Left ventricle myocardium inferior (tissue), 1 donor: ENCODE measurements around the gene KRTAP22-2. TPM values are rescaled to one million over a fixed set of nuclear protein-coding genes. Genes with fewer than 3 reads are reported as not detected.
A peak's percentile ranks its signal among the peaks of the same experiment; 100 is the strongest.

Experiments used
- DNase-seq: peaks from one replicate; pipeline ENCODE4 v3.0.0-alpha.2; 2020
- H3K27ac ChIP-seq: fragments of 200-600 bp; replicated peaks from 2 replicates; pipeline ENCODE4 v1.8.0; 2021
- H3K27me3 ChIP-seq: fragments of 200-600 bp; 2 replicates; pipeline ENCODE4 v1.8.0; 2021; ENCODE audit warnings: low read depth
- H3K36me3 ChIP-seq: fragments of 200-600 bp; 2 replicates; pipeline ENCODE4 v1.8.0; 2021
- H3K4me1 ChIP-seq: fragments of 200-600 bp; 2 replicates; pipeline ENCODE4 v1.8.0; 2021
- H3K4me3 ChIP-seq: fragments of 200-600 bp; 2 replicates; pipeline ENCODE4 v1.8.0; 2021; ENCODE audit warnings: mild to moderate bottlenecking, moderate library complexity
- H3K9me3 ChIP-seq: fragments of 200-600 bp; replicated peaks from 2 replicates; pipeline ENCODE4 v1.8.0; 2021
- intact Hi-C: fragments of 100-400 bp; cut with micrococcal nuclease; formaldehyde crosslinking; loops from one replicate; pipeline ENCODE4 v1.11.0; 2022
- total RNA-seq: library from RNA; stranded (reverse); fragmentation: NEBNext Ultra II Directional; extraction: Animal tissue kit (Norgen Biotek cat#: 25700); gene quantifications from one replicate; pipeline ENCODE4 v1.2.1, GENCODE V29; 2021
- TF ChIP-seq, protein P1 (sequence below): fragments of 200-600 bp; IDR thresholded peaks from 2 replicates; pipeline ENCODE4 v1.8.0; 2021; ENCODE audit warnings: antibody characterized with exemption, mild to moderate bottlenecking, borderline replicate concordance
- donor health status: DM: no; HTN: yes; CAD: no; lungs with severe emphysema.

Gene KRTAP22-2
- total RNA-seq, 1 donor from 2014 or later, result not detected

DNA sequence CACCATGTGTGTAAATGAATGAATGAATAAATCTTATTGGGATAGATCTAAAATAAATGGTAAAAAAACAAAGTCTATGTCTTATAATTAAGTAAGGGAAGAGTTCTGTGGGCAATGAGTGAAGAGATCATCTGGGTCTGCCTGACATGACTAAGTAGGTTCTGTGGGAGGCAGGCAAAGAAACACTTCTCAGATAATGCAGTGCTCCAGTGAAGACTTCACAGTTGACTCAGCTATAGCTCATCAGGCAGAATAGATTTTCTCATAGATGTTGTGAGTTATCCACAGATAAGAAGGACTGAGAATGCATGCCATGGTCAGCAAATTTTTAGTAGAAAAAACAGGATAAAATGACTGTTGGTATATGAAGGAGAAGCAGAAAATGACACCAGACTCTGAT lies 12.4 kb downstream of the KRTAP22-2 start:
- H3K4me1 ChIP-seq, result no peaks in the 10 kb centered on the region
- H3K27ac ChIP-seq, result no peak overlapping the region
- DNase-seq, result no peak
- H3K27me3 ChIP-seq, result no peaks in the 10 kb centered on the region
- no peaks in the 10 kb centered on the region for H3K36me3 ChIP-seq
- H3K4me3 ChIP-seq, result no peak overlapping the region
- intact Hi-C loops, result no loop called here
- TF ChIP-seq, protein P1, sequence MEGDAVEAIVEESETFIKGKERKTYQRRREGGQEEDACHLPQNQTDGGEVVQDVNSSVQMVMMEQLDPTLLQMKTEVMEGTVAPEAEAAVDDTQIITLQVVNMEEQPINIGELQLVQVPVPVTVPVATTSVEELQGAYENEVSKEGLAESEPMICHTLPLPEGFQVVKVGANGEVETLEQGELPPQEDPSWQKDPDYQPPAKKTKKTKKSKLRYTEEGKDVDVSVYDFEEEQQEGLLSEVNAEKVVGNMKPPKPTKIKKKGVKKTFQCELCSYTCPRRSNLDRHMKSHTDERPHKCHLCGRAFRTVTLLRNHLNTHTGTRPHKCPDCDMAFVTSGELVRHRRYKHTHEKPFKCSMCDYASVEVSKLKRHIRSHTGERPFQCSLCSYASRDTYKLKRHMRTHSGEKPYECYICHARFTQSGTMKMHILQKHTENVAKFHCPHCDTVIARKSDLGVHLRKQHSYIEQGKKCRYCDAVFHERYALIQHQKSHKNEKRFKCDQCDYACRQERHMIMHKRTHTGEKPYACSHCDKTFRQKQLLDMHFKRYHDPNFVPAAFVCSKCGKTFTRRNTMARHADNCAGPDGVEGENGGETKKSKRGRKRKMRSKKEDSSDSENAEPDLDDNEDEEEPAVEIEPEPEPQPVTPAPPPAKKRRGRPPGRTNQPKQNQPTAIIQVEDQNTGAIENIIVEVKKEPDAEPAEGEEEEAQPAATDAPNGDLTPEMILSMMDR, result no peak
- no peaks in the 10 kb centered on the region for H3K9me3 ChIP-seq

DNA sequence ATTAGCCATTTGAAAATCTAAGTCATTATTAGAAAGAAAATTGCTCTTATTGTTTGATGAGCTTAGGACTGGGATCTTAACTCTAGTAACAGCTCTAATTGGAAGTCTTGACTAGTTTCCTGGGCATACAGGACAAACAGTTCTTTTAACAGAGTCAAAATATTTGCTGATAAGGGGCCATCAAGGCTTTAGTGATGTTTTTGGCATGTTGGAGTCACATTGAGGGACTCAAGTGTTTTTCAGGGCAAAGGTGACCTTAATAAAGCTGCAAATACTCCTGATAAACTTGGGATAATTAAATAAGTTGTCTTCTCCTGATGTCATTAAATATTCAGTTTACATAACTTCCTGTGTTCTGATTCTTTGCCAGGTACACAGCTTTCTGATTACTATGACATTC lies 22.6 kb downstream of the KRTAP22-2 start:
- DNase-seq, result no peak
- Histone ChIP-seq H3K9me3 (no peaks in the 10 kb centered on the region), H3K27ac (peak overlapping the region; percentile 48), H3K36me3 (no peaks in the 10 kb centered on the region), H3K27me3 (no peaks in the 10 kb centered on the region), H3K4me1 (no peaks in the 10 kb centered on the region), H3K4me3 (no peak overlapping the region)
- intact Hi-C loops, result no loop called here
- TF ChIP-seq, protein P1, result no peak

DNA sequence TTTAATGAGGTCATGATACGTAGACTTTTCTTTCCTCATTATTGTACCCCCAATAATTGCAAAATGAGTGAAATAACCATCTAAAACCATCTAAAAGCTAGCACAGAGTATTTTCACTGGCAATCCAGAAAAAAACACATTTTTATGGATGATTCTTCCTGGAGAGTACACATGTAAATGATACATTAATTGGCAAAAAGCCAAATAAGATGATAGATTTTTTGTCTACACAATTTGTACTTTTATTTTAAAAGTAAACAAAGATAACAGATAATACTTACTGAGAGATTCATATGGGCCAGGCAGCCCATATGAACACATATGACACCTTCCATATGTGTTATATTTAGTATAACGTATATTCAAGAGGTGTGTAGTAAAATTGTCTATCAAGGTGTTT lies 26.6 kb downstream of the KRTAP22-2 start:
- intact Hi-C loops, result no loop called here
- H3K4me3 ChIP-seq, result no peak overlapping the region
- H3K27me3 ChIP-seq, result no peaks in the 10 kb centered on the region
- no peaks in the 10 kb centered on the region for H3K36me3 ChIP-seq
- no peak overlapping the region for H3K27ac ChIP-seq
- H3K4me1 ChIP-seq, result no peaks in the 10 kb centered on the region
- TF ChIP-seq, protein P1, result no peak
- no peaks in the 10 kb centered on the region for H3K9me3 ChIP-seq
- DNase-seq, result no peak

DNA sequence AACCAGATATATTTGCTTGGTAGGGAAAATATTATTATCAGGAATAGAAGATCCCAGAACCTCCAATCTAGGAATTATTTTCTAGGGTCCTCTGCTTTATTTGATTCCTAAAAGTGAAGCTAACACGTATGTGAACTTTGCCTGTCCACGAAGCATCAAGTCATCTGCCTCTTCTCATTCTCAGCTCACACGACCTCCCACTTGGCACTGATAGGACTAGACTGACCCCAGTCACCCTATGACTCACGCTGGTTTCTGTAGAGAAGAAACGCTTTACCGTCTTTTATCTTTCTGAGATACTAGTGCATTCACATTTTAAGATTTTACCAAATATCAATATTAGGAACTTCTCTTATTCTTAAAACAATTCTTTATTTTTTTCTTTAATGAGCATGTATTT lies 27.1 kb downstream of the KRTAP22-2 start:
- intact Hi-C loops, result no loop called here
- Histone ChIP-seq H3K9me3 (no peaks in the 10 kb centered on the region), H3K4me3 (no peak overlapping the region), H3K36me3 (no peaks in the 10 kb centered on the region), H3K27me3 (no peaks in the 10 kb centered on the region), H3K27ac (no peak overlapping the region), H3K4me1 (no peaks in the 10 kb centered on the region)
- TF ChIP-seq, protein P1, result no peak
- DNase-seq, result no peak

DNA sequence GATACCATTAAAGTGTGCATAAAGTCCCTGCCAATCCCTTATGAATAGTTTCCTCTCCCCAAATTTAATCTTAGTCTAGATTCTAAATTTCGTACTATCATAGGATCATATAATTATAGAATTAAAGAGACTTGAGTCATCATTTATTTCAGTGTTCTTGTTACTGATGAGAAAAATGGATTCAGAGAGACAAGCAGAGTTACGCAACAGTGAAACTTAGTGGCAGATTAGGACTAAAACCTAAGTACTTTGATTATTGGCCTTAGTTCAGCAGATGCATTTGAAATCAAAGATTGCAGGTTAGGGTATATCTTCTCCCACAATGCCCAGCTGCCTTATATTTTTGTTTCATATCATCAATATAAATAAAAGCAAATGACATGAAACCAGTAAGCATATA lies 28.2 kb downstream of the KRTAP22-2 start:
- no peak overlapping the region for H3K4me3 ChIP-seq
- H3K9me3 ChIP-seq, result no peaks in the 10 kb centered on the region
- H3K27ac ChIP-seq, result no peak overlapping the region
- TF ChIP-seq, protein P1, result no peak
- no peaks in the 10 kb centered on the region for H3K4me1 ChIP-seq
- intact Hi-C loops, result no loop called here
- DNase-seq, result no peak
- H3K36me3 ChIP-seq, result no peaks in the 10 kb centered on the region
- H3K27me3 ChIP-seq, result no peaks in the 10 kb centered on the region
